ENCODE results near the gene COL4A4.

COL4A4 gene

DNA sequence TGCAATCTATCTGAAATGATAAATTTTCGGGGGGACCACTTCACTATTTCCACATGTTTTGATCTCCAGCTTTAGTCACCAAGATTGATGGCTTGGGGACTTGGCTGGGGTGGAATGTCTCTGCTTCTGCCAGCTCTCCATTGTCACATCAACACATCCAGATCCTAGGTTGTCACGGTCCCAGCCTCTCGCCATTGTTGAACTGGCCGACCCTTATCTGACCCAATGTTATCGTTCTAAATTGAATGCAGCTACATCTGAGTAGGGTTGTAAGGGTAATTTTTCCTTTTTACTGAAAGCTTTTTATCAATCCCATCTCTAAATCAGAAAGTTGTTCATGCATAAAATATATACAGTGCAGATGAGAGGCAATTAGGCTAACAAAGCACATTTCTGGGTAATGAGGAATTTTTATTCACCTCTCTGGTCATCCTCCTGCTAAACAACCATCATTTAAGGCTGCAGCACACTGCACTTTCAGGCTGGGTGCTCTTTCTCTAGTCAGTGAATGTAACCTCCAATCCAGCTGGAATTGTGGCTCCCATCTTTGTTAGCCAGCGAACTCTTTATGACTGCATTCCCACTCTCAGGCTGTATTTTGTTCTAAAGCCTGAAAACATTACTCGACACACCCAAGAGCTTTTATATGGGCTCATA is 128.2 kb downstream of the COL4A4 start:
- in situ Hi-C loops (cut with MboI; ENCODE audit: low sequenced_read_pairs), result no loop called here

DNA sequence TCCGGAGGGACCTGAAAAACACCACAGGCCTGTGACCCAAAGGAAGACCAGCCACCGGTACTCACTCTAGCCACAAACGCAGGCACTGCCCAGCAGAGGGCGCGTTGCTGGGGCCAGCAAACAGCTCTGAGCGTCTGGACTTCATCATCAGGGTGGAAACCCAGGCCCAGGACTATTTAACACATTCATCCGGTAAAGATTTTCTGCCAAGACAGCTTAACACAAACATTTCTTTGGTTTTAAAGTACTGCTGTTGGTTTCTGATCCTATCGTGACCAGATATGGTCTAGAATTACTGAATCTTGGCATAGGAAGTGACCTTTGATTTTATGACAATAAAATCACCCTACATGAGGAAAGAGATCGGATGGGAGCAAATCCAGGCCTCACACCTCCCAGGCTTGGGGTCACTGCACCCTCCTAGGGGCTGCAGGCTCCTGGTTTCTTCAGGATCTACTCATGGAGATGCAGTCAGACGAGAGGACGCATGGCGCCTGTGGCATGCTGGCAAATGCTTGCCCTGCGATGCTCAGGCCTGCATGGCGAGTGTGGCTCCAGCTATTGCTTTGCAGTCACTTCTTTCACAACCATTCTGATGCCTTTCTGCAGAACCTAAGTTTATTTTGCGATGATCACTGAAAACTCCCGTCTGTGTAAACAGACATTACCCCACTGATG is 130.4 kb downstream of the COL4A4 start:
- in situ Hi-C loops (cut with MboI; ENCODE audit: low sequenced_read_pairs), result no loop called here

DNA sequence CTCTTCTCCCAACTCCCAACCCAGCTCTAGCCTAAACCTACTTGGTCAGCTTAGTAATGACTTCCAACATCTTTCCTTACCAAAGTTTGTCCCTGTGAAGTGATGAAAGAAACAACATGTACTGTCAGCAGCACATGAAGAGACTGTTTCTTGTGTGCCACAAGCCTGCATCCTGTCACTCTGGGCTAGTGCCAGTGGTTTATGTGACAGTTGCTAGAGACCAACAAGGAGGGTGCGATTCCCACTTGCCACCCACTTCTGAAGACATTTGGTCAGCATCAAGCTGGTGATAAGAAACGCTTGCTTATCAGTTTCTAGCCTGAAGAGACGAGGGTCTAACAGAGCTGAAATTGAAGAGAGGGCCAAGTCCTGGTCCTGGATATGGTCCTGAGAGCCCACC is 132.6 kb downstream of the COL4A4 start:
- in situ Hi-C loops (cut with MboI; ENCODE audit: low sequenced_read_pairs), result no loop called here

GRCh38 chr2:227030789-227031188 is 133.2 kb downstream of the COL4A4 start:
- in situ Hi-C loops (cut with MboI; ENCODE audit: low sequenced_read_pairs), result no loop called here

DNA sequence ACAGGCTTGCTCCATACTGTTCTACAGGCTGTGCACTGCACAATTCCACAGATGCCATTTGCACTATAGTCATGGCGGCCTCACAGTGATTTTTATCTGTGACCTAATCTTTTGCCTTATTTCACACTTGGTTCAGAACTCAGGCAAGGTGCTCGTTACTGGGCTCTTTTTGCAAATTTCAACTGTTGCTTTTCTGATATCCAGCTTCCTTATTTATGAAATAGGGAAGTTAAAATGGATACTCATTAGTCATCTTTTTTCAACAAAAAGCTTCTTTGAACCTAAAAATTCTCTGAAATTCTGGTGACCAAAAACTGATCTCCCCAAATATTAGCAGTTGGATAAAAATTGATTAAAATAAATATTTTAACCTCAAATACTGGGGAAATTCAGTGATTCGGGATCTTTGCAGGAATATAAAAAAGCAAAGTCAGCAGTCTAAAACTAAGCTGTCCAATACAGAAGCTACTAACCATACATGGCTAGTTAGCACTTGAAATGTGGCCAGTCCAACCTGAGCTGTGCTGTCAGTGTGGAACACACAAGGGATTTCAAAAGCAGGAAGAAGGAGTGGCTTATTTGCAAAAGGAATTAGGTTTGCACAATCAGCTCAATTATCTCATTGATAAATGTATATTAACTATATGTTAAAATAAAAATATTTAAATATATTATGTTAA is 134.4 kb downstream of the COL4A4 start:
- in situ Hi-C loops (cut with MboI; ENCODE audit: low sequenced_read_pairs), result no loop called here

GRCh38 chr2:227025510-227025909 is 138.5 kb downstream of the COL4A4 start:
- in situ Hi-C loops (cut with MboI; ENCODE audit: low sequenced_read_pairs), result no loop called here

DNA sequence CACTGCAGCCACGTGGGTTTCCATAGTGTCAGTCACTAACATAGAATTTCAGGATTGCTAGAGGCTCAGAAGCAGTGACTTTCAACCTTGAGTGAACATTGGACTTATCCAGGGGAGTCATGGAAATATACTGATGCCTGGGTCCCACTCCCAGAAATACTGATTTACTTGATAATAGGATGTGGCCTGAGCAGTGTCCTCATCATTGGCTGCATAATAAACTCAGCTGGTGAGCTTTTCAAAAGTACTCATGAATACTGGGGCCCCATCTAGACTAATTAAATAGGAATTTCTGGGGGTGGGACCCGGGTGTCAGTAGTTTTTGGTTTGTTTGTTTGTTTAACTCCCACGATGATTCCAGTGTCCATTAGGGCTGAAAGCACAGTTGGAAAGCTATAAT is 141.4 kb downstream of the COL4A4 start:
- in situ Hi-C loops (cut with MboI; ENCODE audit: low sequenced_read_pairs), result no loop called here

- in situ Hi-C loops (cut with MboI; ENCODE audit: low sequenced_read_pairs), result no loop called here
These were observed 143.6 kb downstream of the COL4A4 start for GRCh38 chr2:227020416-227020815.

DNA sequence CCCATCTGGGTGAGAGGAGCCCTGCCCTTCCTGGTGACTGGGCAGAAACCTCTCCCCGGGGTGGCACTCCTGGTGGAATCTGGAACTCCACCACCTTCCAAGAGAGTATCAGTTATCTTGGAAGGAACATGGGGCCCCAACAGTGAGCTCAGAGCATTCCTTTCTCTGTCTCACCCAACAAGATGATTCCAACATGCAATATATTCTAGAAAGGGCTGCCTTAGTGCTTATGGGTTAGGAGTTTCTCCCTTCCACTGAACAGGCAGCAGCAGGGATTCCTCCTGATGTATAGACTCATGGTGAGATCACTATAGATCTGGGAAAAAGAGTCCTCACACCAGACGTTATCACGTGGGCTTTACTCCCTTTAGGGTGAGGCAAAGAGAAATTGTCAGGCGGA is 147.1 kb downstream of the COL4A4 start:
- in situ Hi-C loops (cut with MboI; ENCODE audit: low sequenced_read_pairs), result no loop called here

GRCh38 chr2:227013881-227014280 is 150.1 kb downstream of the COL4A4 start:
- in situ Hi-C loops (cut with MboI; ENCODE audit: low sequenced_read_pairs), result no loop called here

DNA sequence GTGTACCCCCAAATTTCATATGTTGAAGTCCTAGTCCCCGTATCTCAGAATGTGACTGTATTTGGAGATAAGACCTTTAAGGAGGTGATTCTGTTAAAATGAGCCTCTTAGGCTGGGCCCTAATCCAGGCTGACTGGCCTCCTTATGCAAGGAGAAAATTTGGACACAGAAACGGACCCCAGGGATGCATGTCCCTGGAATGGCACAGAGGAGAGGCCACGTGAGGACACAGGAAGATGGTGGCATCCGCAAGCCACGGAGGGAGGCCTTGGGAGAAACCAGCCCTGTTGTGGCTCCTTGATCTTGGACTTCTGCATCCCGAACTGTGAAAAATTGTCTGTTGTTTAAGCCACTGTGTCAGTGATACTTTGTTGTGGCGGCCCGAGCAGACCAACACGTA is 150.7 kb downstream of the COL4A4 start:
- in situ Hi-C loops (cut with MboI; ENCODE audit: low sequenced_read_pairs), result no loop called here

- in situ Hi-C loops (cut with MboI; ENCODE audit: low sequenced_read_pairs), result no loop called here
These were observed 153.6 kb downstream of the COL4A4 start for GRCh38 chr2:227010433-227010832.

DNA sequence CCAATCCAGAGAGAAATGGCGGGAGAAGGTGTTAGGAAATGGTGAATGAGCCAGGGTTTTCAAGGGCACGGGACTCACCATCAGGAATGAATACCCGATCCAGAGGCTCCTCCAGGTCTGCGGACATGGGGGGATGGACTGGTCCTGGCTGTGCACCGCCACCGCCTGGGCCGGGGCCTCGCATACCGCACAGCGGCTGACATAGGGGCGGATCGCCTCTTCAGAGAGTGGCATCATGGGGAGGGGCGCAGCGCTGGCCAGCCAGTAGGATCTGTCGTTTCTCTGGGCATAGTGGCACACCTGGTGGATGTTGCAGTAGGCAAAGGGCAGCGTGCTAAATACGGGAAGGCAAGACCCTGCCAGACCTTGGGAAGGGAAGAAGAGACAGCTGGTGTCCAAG is 156.1 kb downstream of the COL4A4 start:
- in situ Hi-C loops (cut with MboI; ENCODE audit: low sequenced_read_pairs), result no loop called here

DNA sequence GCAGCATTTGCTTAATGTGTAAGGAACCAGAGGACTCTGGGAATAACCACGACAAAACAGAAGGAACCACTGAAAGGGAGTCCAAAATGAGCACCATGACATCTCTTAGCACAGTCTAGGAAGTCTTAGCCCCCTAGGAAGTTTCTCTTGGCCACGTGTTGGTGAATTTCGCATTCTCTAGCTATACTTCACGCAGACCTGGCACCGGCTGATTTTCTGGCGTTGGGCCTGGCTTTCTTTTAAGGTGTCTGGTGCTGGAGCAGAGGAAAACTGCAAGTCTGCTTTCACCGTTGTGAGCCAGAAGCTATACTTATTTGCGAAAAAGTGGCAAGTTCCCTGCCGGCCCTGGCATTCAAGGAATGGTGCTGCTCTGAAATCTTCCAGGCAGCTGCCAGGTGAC is 156.9 kb downstream of the COL4A4 start:
- in situ Hi-C loops (cut with MboI; ENCODE audit: low sequenced_read_pairs), result no loop called here

DNA sequence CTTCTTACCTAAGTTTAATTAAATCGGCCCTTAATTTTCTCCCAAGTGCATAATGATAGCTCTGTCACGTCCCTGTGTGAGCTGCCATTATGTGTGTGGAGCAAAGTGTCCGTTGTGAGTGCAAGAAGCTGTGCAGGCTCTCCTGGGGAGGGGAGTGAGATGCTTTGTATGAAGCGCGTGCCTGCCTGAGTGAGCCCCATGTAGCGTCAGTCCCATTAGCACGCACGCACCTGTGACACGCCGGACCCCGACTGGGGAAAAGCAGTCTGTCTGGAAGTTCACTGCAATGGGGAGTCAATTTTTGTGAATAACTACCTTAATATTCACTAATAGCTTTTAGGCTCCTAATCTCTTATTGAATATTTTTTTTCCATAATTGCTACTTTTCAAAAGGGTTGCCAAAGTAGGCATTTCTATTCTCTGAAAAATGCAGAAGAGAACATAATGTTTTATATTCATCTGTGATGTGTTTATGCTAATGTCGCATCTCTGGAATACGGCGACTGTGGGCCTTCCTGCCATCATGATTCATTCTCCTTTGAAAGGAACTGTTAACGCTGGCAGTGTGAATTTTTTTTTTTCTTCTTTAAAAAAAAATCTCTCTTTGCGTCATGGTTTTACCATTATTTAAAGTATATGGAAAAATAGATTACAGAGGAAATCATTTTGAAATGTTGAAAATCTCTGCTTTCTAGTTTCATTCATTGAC is 157.7 kb downstream of the COL4A4 start:
- in situ Hi-C loops (cut with MboI; ENCODE audit: low sequenced_read_pairs), result no loop called here

DNA sequence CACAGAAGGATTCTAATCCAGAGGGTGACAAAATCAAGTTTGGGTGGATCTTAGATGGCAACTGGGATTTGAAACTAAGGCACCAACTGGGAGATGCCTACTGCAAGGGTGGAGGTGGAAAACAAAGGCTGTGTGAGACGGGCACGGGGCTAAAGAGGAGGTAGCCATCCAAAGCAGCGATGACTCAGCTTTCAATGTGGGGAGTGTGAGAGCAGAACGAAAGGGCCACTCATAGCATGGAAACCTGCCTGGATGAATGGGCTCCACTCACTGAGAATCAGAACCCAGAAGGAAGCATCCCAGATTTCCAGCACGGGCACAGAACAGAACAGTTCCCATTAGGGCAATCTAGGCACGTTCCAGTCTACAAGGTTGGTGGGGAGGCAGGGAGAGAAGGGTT is 159.5 kb downstream of the COL4A4 start:
- in situ Hi-C loops (cut with MboI; ENCODE audit: low sequenced_read_pairs), result no loop called here

DNA sequence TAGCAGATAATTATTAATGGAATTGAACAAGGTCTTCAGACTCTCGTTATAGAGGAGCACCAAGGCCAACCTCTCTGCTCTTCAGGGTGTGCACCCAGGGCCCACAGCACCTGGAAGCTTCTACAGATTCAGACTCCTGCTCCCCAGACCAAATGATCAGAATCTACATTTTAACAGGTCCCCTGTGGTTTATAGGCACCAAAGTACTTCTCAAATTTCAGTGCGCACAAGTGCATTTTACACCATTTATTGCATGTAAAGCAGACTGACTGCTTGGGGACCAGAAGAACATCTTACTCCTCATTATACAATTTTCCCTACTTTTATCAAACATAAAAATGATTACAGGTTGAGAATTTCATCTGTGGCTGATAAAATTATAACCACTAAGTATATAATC is 163.9 kb downstream of the COL4A4 start:
- in situ Hi-C loops (cut with MboI; ENCODE audit: low sequenced_read_pairs), result no loop called here

DNA sequence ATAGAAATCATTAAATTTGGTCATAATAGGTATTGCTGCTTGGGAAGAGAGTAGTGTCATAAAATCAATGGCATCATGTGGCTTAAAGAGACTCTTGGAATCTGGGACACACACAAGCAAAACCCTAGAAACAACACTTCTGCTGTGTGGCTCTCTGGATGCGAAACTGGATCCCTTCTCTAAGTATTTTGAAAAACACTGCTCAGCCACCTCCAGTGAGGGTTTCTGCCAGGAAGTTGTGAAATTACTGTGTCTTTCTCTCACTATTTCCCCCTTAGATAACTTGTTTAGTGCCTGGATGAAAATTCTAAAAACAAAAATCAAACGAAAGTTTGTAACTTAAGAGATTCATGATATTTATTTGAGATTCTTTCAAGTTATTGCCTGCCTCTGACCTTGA is 164.3 kb downstream of the COL4A4 start:
- in situ Hi-C loops (cut with MboI; ENCODE audit: low sequenced_read_pairs), result no loop called here

DNA sequence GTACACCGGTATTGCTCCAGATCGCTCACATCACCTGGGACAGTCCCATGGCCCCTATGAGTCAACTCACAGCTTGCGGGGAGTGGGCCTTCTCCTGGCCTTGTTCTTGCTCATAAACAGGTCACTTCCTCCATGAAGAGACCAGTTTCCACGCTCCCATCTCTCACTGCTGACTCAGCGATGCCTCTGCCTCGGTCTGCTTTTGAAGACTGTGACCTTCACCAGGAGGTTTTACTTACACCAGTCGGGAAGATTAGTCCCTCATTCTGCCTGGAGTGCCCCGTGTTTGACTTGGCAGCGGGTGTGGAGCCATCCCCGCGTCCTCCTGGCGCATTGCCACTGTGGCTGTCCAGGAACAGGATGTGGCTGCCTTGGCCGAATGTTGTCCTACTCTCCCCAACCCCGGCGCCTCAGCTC is 168.4 kb downstream of the COL4A4 start:
- in situ Hi-C loops (cut with MboI; ENCODE audit: low sequenced_read_pairs), result no loop called here

- in situ Hi-C loops (cut with MboI; ENCODE audit: low sequenced_read_pairs), result no loop called here
These were observed 169.2 kb downstream of the COL4A4 start for GRCh38 chr2:226994775-226995174.

GRCh38 chr2:226993171-226993570 is 170.8 kb downstream of the COL4A4 start:
- in situ Hi-C loops (cut with MboI; ENCODE audit: low sequenced_read_pairs), result no loop called here

GRCh38 chr2:226991663-226992062 is 172.3 kb downstream of the COL4A4 start:
- in situ Hi-C loops (cut with MboI; ENCODE audit: low sequenced_read_pairs), result no loop called here

All from hTERT RPE-1 (cell line).